GM13977 (cell line): ENCODE data around the gene TRMT61A.

Experiments
- DNase-seq: peaks from one replicate; pipeline ENCODE4 v3.0.0; 2012; ENCODE audit warnings: low spot score
- in situ Hi-C: fragments of 300-500 bp; cut with MboI; formaldehyde crosslinking; loops from one replicate; pipeline ENCODE4 v1.12.0; 2022; ENCODE audit warnings: low sequenced_read_pairs, low pct_unique_long_range_greater_than_20kb, mixed read lengths, inconsistent platforms; ENCODE audit not compliant: unreplicated experiment
- TF ChIP-seq, protein P1 (sequence below): IDR thresholded peaks from 2 replicates; pipeline ENCODE4 v1.5.1; 2012; ENCODE audit warnings: mild to moderate bottlenecking, control low read depth; ENCODE audit not compliant: insufficient read depth; ENCODE audit errors: extremely low read depth, missing control alignments

TRMT61A gene

DNA sequence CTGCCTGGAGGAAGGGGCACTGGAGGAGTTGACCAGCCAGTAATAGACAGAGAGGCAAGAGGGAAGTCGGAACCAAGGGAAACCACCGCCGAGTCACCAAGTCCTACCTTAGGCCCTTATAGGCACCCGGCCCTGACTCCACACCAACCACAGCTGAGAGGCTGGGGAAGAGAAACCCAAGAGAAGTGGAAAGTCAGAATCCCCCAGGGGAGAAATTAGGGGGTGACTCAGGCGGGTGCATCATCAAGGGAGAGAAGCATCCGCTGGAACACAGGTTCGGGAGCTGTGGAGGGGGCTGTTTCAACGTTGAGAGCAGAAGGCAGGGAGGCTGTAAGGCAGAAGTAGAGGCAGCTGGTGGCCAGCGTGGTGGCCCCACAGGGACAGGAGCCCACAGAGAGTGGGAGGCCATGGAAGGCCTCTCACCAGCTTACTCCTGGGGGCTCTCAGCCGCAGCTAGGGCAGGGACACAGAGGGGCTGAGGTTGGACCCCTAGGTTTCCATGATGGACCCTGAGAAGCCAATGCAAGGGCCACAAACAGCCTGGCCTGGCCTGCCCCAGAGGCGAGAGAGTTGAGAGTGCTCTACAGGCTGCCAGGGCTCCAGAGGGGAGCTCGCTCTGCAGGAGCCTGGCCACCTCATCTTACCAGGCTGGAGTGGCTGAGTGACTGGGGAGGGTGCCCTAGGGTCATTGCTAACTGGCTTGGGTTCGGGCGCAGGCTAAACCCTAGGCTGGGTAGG, 1.4 kb upstream of the TRMT61A start:
- in situ Hi-C loops = no loop called here
- DNase-seq = peak; percentile 87
- TF ChIP-seq, protein P1, sequence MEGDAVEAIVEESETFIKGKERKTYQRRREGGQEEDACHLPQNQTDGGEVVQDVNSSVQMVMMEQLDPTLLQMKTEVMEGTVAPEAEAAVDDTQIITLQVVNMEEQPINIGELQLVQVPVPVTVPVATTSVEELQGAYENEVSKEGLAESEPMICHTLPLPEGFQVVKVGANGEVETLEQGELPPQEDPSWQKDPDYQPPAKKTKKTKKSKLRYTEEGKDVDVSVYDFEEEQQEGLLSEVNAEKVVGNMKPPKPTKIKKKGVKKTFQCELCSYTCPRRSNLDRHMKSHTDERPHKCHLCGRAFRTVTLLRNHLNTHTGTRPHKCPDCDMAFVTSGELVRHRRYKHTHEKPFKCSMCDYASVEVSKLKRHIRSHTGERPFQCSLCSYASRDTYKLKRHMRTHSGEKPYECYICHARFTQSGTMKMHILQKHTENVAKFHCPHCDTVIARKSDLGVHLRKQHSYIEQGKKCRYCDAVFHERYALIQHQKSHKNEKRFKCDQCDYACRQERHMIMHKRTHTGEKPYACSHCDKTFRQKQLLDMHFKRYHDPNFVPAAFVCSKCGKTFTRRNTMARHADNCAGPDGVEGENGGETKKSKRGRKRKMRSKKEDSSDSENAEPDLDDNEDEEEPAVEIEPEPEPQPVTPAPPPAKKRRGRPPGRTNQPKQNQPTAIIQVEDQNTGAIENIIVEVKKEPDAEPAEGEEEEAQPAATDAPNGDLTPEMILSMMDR = no peak

DNA sequence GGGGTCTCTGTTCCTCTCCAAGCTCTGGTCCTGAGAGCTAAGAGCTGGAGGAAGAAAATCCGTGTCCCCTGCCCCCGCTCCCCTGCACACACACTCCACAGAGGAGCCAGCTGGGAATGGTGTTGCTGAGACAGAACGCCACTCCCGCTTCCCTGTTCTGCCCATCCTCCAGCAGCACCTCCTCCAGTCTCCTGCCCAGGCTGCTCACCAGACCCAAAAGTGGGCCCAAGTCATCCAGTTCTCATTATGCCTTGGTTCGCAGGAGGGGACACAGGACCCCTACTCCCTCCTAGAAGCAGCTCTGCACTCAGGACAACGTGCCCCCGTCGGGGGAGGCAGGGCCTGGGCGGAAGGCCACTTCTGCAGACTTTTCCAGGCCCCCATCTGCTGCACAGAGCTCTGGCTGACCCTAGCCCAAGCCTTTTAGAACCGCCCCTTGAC, 830 bp upstream of the TRMT61A start:
- TF ChIP-seq, protein P1 = no peak
- in situ Hi-C loops = no loop called here

DNA sequence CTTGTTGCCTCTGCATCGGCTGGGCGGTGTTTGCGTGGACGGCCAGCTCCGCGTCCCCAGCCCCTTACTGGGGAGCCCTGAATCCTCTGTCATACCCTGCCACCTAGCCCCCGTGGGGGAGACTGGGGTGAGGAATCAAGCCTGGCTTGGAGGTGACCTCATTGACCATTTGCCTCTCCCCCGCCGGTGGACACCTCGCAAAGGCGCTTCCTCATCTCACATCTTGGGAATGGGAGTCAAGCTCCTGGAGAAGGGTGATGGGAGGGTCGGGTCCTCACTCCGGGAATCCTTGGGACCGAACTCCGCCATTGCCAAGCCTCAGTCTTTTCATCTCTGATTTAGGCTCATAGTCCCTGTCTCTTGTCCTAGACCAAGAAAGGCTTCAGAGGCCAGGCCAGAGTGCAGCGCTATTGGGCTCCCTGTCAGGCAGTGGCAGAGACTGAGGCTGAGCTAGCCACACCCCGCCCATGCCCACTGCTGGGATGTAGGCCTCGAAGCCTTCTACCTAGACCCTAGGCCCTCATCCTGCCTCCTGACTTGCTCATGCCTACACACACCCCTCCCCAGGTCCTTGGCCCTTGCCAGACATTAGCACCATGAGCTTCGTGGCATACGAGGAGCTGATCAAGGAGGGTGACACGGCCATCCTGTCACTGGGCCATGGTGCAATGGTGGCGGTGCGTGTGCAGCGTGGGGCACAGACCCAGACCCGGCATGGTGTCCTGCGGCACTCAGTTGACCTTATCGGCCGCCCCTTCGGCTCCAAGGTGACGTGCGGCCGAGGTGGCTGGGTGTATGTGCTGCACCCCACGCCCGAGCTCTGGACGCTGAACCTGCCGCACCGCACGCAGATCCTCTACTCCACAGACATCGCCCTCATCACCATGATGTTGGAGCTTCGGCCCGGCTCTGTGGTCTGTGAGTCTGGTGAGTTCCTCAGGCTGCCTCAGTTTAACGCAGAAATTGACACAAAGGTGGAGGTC, 678 bp downstream of the TRMT61A start:
- in situ Hi-C loops = no loop called here
- DNase-seq = no peak
- TF ChIP-seq, protein P1 = no peak

More for the DNA sequence above, 830 bp upstream of the TRMT61A start:
- DNase-seq = no peak

DNA sequence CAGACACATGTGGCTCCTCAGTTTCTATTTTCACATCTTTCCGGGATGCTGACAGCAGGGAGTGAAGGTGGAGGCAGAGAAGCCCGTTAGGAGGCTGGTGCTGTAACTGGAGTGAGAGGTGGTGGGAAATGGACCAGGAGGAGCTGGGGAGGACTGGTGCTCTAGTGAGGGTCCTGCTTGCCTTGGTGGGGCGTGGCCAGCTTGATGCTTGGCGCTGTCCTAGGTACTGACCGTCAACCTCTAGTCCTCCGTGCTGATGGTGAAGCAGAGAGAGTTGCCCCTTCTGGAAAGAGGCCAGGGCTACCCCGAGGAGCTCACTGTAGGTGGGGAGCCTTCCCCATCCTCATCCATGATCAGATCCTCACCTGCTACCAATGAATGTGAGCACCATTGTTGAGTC, 1.4 kb downstream of the TRMT61A start:
- in situ Hi-C loops = no loop called here
- TF ChIP-seq, protein P1 = no peak
- no peak for DNase-seq

DNA sequence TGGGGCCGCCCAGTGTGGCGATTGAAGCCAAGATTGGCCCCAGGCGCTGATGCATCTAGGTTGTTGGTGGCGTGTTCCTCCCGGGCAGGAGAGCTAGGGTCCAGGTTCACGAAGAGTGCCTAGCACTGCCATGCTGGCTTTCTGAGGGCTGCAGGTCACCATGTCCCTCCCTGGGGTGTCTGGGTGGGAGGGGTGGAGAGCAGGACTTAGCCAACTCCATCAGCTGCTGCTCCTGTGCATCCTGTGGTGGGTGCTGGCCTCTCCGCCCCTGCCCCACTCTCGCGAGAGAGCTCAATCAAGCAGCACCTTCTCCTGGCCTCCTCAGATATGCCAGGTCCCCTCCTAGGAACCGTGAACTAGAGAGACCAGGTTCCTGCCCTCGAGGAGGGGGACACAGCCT, 1.8 kb downstream of the TRMT61A start:
- in situ Hi-C loops = no loop called here
- no peak for DNase-seq
- TF ChIP-seq, protein P1 = no peak

DNA sequence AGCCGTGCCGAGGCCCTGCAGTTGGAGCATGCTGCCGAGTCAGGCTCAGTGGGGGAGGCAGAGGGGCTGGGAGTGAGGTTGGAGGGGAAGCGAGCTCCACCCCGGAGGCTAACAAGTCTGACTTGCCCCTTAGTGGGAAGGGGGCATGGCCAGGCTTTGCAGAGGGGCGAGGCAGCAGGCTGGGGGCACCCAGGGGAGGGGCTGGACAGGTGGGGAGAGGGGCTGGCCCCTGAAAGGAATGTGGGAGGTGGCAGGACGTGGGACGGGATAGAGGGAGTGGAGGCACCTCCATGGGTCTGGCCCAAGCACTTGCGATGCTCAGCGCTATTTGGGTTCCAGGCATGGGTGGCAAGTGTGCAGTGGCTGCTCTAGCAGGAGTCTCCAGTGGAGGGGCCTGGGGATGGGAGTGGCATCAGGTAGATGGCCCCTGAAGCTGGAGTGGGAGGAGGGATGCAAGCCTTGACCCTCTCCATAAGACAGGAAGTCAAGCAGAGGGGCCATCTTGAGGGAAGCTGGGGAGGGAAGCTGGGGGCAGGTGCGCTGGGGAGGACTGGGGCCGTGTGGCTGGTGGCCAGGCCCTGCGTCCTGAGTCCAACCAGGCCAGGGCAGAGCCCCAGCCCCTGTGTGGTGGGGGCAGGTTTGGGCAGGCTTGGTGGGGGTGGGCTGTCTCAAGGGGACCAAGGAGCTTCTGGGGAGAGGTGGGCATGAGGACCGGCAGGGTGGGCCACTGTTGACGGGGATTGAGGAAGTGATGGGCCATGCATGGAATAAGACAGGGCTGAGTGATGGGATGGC, 2.6 kb downstream of the TRMT61A start:
- DNase-seq = no peak
- in situ Hi-C loops = no loop called here
- TF ChIP-seq, protein P1 = no peak
